Loucy (cell line): ENCODE data around the gene ZNF608.

Experiments used
- EZH2phosphoT487 ChIP-seq: fragments of 200-600 bp; IDR thresholded peaks from 2 replicates; pipeline ENCODE4 v1.6.1; 2018; ENCODE audit warnings: antibody characterized with exemption, mild to moderate bottlenecking, moderate library complexity, borderline replicate concordance
- TF ChIP-seq, protein P1 (sequence below): fragments of 200-600 bp; sonication (generic); conservative IDR thresholded peaks from 2 replicates; pipeline ENCODE4 v1.5.1; 2014; ENCODE audit warnings: mild to moderate bottlenecking, antibody characterized with exemption, low read length

DNA sequence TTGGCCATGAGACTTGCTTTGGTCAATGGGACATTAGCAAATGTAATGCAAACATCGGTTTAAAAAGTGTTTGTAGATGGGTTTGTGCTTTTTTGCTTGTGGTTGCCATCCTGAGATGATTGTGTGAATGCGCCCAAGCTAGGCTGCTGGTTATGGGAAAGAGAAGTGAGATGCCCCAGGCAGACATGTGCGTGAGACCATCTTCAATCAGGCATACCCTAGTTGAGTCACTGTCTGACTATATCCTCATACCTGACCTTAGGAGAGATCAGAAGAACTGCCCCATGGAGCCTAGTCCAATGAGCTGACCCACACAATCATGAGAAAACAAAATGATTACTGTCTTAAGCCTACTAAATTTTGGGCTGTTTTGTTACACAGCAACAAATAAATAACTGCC is 36.8 kb upstream of the ZNF608 start:
- TF ChIP-seq, protein P1, sequence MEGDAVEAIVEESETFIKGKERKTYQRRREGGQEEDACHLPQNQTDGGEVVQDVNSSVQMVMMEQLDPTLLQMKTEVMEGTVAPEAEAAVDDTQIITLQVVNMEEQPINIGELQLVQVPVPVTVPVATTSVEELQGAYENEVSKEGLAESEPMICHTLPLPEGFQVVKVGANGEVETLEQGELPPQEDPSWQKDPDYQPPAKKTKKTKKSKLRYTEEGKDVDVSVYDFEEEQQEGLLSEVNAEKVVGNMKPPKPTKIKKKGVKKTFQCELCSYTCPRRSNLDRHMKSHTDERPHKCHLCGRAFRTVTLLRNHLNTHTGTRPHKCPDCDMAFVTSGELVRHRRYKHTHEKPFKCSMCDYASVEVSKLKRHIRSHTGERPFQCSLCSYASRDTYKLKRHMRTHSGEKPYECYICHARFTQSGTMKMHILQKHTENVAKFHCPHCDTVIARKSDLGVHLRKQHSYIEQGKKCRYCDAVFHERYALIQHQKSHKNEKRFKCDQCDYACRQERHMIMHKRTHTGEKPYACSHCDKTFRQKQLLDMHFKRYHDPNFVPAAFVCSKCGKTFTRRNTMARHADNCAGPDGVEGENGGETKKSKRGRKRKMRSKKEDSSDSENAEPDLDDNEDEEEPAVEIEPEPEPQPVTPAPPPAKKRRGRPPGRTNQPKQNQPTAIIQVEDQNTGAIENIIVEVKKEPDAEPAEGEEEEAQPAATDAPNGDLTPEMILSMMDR: no peak
- no peak for TF ChIP-seq EZH2phosphoT487
